OCI-LY3 (cell line): ENCODE results near the gene ACOT11.

Experiments
- H2AFZ ChIP-seq: fragments of 200-600, 300-600 bp; shearing (Covaris generic); 2 replicates; pipeline ENCODE4 v1.6.0; 2014; ENCODE audit warnings: antibody characterized with exemption, low read depth, low read length
- H3K27ac ChIP-seq: fragments of 200-600, 300-600 bp; sonication (generic); 2 replicates; pipeline ENCODE4 v1.5.1; 2014; ENCODE audit warnings: mild to moderate bottlenecking, low read length, moderate library complexity, mixed read lengths
- H3K27me3 ChIP-seq: fragments of 200-600, 300-600 bp; sonication (generic); 2 replicates; pipeline ENCODE4 v1.6.1; 2014; ENCODE audit warnings: low read depth, low read length, mixed read lengths
- H3K36me3 ChIP-seq: fragments of 200-600, 300-600 bp; sonication (generic); replicated peaks from 2 replicates; pipeline ENCODE3; 2014; ENCODE audit warnings: low read depth, low read length, mixed read lengths
- H3K4me1 ChIP-seq: fragments of 300-600, 200-600 bp; sonication (generic); 2 replicates; pipeline ENCODE4 v1.6.1; 2014; ENCODE audit warnings: low read length, mixed read lengths
- H3K4me2 ChIP-seq: fragments of 200-600, 300-600 bp; sonication (generic); 2 replicates; pipeline ENCODE4 v1.6.1; 2014; ENCODE audit warnings: low read length, mixed read lengths
- H3K4me3 ChIP-seq: fragments of 300-600, 200-600 bp; sonication (generic); 2 replicates; pipeline ENCODE4 v1.5.1; 2014; ENCODE audit warnings: antibody characterized with exemption, mild to moderate bottlenecking, low read length, moderate library complexity
- H3K79me2 ChIP-seq: fragments of 300-600, 200-600 bp; shearing (Covaris generic); 2 replicates; pipeline ENCODE4 v1.6.1; 2014; ENCODE audit warnings: mild to moderate bottlenecking, low read length, mixed read lengths
- H3K9ac ChIP-seq: fragments of 300-600, 200-600 bp; shearing (Covaris generic); 2 replicates; pipeline ENCODE4 v1.6.0; 2014; ENCODE audit warnings: mild to moderate bottlenecking, low read length, moderate library complexity
- H3K9me3 ChIP-seq: fragments of 200-600, 300-600 bp; shearing (Covaris generic); 2 replicates; pipeline ENCODE4 v1.6.1; 2014; ENCODE audit warnings: low read length, mixed read lengths; ENCODE audit not compliant: insufficient read depth
- H4K20me1 ChIP-seq: fragments of 200-600, 300-600 bp; sonication (generic); 2 replicates; pipeline ENCODE4 v1.6.1; 2016; ENCODE audit warnings: low read length, mixed read lengths; ENCODE audit not compliant: insufficient read depth
- CTCF ChIP-seq: fragments of 200-600, 300-600 bp; sonication (generic); IDR thresholded peaks from 2 replicates; pipeline ENCODE4 v1.5.1; 2014; ENCODE audit warnings: antibody characterized with exemption, low read length, low read depth
- EZH2phosphoT487 ChIP-seq: fragments of 200-600 bp; shearing (Covaris generic); IDR thresholded peaks from 2 replicates; pipeline ENCODE4 v1.6.1; 2018; ENCODE audit warnings: antibody characterized with exemption, mixed run types, low read depth

Gene ACOT11

DNA sequence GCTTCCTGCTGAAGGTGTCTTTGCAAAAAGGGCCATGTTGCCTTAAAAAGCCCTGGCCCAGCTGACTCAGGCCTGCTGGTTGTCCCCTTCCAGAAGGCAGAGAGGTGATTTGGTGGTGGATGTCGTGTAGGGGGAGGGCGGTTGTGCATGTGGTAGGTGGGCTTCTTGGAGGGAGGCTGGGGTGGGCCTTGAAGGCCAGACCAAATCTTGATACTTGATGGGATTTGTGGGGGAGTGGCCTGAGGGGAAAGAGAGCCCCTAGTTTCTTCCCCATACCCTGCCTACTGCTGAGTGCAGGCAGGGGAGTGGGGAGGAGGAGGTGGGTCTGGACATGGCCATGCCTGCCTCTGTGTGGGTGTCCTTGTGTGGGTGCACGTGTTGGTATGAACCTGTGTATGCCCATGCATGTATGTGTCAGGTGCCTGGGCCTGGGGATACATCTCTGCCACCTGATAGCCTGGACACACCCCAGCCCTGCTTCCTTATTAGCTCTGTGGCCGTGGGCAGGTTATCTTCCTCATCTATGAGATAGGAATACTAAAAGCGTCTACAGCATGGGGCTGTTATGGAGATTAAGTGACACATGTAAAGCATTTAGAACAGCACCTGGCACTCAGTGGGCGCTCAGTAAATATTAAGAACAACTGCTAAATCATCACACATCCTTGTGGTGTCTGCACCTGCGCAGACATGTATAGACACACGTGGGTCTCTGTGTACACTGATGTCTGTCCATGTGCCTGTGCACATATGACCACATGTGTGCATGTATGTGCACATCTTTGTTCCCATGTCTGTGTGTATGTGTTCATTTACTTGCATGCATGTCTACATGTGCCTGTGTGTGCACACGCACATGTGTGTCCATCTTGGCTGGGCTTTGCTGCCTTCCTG is 58.3 kb downstream of the ACOT11 start:
- Histone ChIP-seq H3K79me2 (no peaks in the 10 kb centered on the region), H3K4me3 (no peak overlapping the region), H2AFZ (no peak overlapping the region), H3K9ac (no peak overlapping the region), H4K20me1 (no peaks in the 10 kb centered on the region), H3K27ac (no peak overlapping the region), H3K4me2 (no peak overlapping the region), H3K9me3 (no peaks in the 10 kb centered on the region), H3K36me3 (no peaks in the 10 kb centered on the region), H3K4me1 (no peaks in the 10 kb centered on the region), H3K27me3 (no peaks in the 10 kb centered on the region)
- TF ChIP-seq EZH2phosphoT487: no peak
- no peak for TF ChIP-seq CTCF

DNA sequence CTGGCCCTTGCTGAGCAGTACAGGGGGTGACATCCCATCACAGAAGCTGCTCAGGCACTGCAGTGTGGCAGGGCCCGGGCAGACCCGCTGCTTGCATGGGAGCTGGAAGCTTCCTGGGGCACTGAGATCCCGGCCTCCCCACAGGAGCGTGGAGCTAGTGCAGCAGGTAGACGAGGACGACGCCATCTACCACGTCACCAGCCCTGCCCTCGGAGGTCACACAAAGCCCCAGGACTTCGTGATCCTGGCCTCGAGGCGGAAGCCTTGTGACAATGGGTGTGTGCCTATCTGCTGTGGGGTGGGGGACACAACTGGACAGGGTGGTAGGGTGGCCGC is 58.9 kb downstream of the ACOT11 start:
- no peak overlapping the region for H3K4me2 ChIP-seq
- no peaks in the 10 kb centered on the region for H3K4me1 ChIP-seq
- H3K36me3 ChIP-seq: no peaks in the 10 kb centered on the region
- no peaks in the 10 kb centered on the region for H3K27me3 ChIP-seq
- no peak overlapping the region for H2AFZ ChIP-seq
- no peaks in the 10 kb centered on the region for H4K20me1 ChIP-seq
- no peak for TF ChIP-seq EZH2phosphoT487
- TF ChIP-seq CTCF: no peak
- no peak overlapping the region for H3K27ac ChIP-seq
- no peaks in the 10 kb centered on the region for H3K9me3 ChIP-seq
- no peak overlapping the region for H3K9ac ChIP-seq
- no peak overlapping the region for H3K4me3 ChIP-seq
- no peaks in the 10 kb centered on the region for H3K79me2 ChIP-seq

- H4K20me1 ChIP-seq: no peaks in the 10 kb centered on the region
- no peaks in the 10 kb centered on the region for H3K27me3 ChIP-seq
- H2AFZ ChIP-seq: no peak overlapping the region
- no peaks in the 10 kb centered on the region for H3K9me3 ChIP-seq
- H3K36me3 ChIP-seq: no peaks in the 10 kb centered on the region
- no peaks in the 10 kb centered on the region for H3K4me1 ChIP-seq
- H3K79me2 ChIP-seq: no peaks in the 10 kb centered on the region
- H3K27ac ChIP-seq: no peak overlapping the region
- no peak overlapping the region for H3K4me3 ChIP-seq
- no peak overlapping the region for H3K9ac ChIP-seq
- TF ChIP-seq EZH2phosphoT487: no peak
- no peak for TF ChIP-seq CTCF
- H3K4me2 ChIP-seq: no peak overlapping the region
These were observed 60.0 kb downstream of the ACOT11 start for GRCh38 chr1:54607821-54608565.

GRCh38 chr1:54608566-54609230 is 60.7 kb downstream of the ACOT11 start:
- Histone ChIP-seq H3K4me2 (no peak overlapping the region), H3K4me1 (no peaks in the 10 kb centered on the region), H3K4me3 (no peak overlapping the region), H3K9me3 (no peaks in the 10 kb centered on the region), H4K20me1 (no peaks in the 10 kb centered on the region), H3K36me3 (no peaks in the 10 kb centered on the region), H2AFZ (no peak overlapping the region), H3K9ac (no peak overlapping the region), H3K79me2 (no peaks in the 10 kb centered on the region), H3K27me3 (no peaks in the 10 kb centered on the region), H3K27ac (no peak overlapping the region)
- no peak for TF ChIP-seq EZH2phosphoT487
- TF ChIP-seq CTCF: no peak
